ENCODE results near the gene RHOT2.
A peak's percentile ranks its signal among the peaks of the same experiment; 100 is the strongest.

The RHOT2 gene

DNA sequence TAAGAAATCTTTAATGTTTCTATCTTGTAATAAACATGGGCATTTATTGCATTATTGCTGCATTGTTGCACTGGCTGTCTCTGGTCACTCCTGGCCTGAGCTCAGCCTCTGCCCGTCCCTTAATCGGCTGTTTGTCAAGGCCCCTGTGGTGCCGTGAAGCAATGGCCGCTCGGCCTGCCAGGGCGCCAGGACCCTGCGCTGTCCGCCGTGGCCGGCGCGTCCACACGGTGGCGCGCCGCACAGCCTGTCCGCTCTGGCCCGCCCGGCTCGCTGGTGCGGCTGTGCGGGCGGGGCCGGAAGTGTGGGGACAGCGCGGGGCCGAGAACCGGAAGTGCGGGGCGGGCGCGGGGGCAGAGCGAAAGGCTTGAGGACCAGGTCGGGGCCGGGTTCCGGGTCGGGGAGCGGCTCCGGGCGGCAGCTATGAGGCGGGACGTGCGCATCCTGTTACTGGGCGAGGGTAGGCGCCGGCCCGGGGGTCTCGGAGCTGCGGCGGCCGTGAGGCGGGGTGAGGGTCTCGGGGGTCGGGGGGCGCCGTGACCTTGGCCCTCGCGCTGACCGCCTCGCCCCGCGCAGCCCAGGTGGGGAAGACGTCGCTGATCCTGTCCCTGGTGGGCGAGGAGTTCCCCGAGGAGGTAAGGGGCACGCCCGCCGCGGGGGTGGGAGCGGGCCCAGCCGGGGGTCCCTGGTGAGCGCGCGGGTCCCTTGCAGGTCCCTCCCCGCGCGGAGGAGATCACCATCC, at the start of gene RHOT2:
TSS of gene RHOT2 (plus strand) at position 353 of the 739 bp plus-strand sequence. CDS start at position 421, 68 bp downstream.
- peak; percentile 84 for DNase-seq (ENCODE audit: low read depth, low spot score)

DNA sequence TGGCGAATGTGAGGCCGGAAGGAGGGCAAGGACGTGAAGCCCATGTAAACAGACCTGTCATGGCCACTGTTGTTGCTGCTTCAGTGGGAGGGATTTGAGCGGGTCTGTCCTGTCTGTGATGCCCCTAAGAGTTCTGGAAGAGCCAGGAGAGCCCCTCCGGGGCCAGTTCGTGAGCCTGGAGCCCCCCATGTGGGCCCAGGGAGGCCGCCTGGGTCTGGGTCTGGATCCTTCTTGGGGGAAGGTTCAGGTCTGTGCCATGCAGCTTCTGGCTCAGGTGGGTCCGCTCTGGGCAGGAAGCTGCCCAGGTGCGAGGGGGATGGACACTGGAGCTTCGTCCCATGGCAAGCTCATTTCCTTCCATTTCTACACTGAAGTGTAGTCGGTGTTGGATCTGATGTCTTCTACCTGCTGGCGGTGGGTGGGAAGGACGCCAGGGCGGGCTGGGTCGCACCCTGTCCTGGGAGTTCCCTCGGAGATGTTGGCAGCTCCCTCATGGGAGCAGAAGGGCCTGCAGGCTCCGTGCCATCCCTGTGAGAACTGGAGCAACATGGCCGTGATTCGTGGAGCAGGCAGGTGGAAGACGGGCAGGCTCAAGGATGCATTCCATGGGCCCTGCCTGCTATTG, 48.3 kb upstream of the RHOT2 start:
- DNase-seq (ENCODE audit: low read depth, low spot score), result no peak

DNA sequence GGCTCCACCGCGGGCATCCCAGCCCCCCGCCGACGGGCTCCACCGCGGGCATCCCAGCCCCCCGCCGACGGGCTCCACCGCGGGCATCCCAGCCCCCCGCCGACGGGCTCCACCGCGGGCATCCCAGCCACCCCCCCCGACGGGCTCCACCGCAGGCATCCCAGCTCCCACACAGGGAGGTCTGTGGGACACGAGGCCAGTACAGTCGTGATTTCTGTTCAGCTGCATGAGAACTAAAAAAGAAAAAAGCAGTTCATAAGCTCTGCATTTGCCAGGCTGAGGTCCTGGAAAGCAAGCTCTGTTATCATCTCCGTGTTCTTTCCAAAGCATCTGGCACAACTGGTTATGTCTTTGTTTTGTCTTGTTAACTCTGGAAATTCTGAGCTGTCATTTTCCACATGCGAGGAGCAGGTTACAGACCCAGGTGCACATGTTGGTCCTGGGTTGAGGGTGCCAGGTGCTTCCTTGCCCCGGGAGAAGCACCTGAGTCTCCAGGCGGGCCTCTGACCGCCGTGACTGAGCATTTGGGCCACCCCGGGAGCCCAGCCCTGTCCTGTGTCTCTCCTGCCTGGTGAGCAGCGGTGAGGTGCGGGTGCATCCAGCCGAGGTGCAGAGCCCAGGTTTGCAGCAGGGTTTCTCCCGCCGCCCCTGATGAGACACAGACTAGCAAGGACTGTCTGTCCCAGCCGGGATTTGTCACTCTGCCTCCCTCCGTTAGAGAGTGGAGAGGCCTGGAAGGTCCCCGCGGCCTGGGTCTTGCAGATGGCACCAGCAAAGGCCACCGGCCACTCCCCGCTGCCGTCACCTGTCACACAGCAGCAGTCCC, 47.0 kb upstream of the RHOT2 start:
- no peak for DNase-seq (ENCODE audit: low read depth, low spot score)

DNA sequence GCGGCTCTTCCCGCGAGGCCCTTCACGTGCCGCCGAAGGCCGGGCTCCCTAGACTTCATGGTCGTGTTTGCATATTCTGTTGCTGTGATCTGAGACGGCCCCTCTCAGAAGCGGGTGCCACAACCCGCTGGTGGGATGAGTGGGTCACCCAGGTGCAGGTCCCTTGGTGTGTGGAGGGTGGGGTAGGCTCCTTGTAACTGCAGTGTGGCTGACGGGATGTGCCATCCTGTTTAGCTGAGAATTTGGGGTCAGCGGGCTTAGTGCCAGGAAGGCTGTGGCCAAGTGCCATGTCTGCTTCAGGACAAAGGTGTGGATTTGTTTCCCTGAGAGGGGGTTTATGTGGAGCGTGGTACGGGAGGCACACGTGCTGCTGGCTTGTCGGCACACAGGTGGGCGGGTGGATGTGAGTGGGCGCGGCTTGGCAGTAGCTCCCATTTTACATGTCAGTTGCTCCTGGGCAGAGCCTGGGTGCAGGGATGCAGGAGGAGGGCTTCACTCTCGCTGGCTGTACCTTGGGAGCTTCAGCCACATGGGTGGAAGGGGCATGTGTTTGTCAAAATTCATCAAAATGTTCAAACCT, 46.3 kb upstream of the RHOT2 start:
- DNase-seq (ENCODE audit: low read depth, low spot score), result no peak

DNA sequence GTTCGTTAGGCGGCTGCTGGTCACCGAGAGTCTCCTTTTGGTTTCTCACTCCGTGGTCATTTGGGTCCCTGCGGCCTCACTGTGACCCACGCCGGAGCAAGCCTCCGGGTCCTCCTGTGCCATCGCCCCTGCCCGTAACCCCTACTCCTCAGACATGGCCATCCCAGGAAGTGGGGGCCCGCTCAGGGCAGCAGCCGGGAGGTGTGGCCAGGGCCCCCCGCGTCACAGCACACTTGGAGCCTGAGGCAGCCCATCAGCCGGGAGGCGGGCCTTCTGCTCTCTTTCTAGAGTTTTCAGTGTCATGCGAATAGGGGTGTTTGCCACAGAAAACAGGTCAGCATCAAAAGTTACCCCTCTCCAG, 45.0 kb upstream of the RHOT2 start:
- no peak for DNase-seq (ENCODE audit: low read depth, low spot score)

DNA sequence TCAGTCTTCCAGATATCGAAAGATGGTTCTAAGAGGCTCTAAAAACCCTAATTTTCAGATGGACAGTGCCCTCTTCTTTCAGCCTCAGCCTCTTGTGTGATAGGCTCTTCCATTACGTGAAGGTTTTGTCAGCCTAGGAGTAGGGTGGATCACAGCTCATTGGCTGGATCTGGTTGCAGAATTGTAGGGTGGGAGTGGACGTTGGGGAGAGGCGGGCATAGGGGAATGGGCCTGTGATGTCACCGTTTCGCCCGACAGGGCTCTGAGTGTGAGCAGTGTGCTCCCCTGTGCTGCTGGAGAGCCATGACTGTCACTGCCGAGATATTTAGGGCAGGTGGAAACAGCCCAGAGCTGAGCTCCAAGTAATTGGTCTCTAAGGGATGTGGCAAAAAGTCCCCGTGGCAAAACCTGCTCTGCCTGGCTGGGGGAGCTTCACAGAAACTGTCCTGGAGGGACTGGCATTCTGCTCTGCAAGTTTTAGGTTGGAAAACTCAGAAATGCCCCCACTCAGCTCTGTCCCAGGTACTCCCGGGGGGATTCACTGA, 43.3 kb upstream of the RHOT2 start:
- DNase-seq (ENCODE audit: low read depth, low spot score), result no peak

DNA sequence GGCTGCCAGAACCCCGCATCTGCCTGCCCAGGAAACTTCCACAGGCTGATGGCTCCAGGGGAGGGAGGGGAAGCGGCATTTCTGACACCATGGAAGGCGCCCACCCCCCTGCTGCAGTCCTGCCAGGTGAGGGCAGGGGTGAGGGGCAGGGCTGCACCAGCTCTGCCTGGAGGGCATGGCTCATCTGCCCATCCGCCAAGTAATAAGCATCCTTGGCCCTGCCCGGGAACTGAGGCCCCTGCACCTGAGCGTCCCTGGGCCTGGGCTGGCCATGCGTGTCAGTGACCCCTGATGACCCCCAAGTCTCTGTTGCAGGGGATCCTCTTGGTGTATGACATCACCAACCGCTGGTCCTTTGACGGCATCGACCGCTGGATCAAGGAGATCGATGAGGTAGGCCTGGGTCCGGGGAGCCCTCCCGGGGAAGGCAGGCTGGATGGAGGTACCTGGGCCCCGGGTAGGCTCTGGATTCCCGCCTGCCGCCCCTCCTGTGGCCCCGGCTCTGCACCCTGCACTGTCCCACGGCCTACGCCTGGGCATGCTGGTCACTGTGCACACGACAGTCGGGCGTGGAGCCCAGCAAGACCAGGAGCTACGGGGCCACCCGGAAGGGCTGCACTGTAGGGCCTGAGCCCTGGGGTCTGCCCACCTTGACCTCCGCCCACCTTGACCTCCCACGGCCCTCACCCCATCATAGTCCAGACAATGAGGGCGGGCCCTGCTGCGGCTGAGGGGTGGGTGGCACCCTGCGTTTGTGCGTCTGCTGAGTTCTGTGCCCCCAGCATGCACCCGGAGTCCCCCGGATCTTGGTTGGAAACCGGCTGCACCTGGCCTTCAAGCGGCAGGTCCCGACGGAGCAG, 42.6 kb upstream of the RHOT2 start:
- no peak for DNase-seq (ENCODE audit: low read depth, low spot score)

DNA sequence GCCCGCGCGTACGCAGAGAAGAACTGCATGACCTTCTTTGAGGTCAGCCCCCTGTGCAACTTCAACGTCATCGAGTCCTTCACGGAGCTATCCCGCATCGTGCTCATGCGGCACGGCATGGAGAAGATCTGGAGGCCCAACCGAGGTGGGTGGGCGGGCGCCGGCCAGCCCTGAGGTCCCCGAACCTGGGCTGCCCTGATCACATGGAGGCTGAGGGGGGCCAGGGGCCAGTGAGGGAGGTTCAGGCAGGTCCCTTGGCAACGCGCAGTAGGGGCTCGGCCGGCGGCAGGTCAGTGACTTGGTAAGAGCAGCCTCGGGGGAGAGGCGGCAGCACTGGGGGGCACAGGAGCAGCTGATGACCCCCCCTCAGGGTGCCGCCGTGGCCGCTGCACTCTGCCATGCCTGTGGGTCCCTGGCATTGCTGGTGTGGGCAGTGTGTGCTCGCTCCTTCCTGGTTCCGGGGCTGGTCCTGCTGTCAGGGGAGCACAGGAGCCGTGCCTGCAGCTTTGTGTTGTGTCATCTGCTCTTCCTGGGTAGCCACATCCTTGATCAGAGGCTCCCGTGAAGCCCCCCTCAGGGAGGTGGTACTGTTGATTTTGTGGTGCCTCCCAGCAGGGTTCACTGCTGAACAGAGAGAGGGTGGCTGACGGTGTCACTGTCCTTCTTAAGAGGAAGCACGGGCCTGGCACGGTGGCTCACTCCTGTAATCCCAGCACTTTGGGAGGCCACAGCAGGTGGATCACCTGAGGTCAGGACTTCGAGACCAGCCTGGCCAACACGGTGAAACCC, 41.8 kb upstream of the RHOT2 start:
- DNase-seq (ENCODE audit: low read depth, low spot score), result no peak

DNA sequence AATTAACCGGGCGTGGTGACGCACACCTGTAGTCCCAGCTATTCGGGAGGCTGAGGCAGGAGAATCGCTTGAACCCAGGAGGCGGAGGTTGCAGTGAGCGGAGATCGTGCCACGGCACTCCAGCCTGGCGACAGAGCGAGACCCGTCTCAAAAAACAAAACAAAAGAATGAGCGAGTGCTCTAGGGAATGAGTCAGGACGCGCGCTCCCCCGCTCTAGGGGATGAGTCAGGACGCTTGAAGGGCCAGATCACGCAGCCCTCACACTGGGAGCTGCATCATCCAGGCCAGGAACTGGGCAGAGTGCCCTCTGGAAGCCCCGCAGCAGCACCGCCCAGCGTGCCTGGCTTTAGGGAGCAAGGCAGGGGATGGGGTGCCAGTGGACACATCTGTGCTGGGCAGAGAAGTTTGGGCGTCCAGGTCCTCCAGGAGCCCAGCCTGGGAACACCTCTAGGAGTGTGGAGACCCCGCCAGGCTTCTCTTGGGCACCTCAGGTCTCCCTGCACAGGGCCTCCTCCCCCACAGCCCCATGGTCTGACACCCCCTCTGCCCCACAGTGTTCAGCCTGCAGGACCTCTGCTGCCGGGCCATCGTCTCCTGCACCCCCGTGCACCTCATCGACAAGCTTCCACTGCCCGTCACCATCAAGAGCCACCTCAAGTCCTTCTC, 41.0 kb upstream of the RHOT2 start:
- DNase-seq (ENCODE audit: low read depth, low spot score), result no peak

DNA sequence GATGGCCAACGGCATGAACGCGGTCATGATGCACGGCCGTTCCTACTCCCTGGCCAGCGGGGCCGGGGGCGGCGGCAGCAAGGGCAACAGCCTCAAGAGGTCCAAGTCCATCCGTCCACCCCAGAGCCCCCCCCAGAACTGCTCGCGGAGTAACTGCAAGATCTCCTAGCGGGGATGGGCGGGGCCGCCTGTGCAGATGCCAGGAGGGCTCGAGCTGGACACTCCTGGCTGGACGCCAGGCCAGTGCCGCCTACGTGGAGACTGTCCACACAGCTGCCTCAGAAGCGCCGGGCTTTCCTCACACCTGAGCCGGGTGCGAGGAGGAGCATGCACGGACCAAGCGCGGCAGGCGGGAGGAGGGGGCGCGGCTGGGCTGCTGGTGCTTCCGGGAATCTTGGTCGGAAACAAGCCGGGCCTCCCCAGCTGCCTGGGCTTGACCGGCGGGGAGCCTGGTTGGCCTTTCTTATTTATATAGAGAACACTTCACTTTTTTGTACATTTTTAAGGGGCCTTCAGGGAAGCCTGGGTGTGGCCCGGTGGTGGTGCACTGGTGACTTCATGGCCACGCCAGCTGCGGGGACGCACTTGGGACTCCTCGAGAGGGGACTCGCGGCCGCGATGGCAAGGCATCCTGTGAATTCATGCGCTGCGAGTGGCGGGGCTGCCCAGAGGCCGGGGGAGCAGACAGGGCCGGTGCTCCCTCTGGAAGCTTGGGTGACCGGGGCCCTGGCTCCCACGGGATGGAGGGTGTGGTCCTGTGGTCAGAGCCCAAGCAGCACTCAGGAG, 40.3 kb upstream of the RHOT2 start:
- no peak for DNase-seq (ENCODE audit: low read depth, low spot score)

DNA sequence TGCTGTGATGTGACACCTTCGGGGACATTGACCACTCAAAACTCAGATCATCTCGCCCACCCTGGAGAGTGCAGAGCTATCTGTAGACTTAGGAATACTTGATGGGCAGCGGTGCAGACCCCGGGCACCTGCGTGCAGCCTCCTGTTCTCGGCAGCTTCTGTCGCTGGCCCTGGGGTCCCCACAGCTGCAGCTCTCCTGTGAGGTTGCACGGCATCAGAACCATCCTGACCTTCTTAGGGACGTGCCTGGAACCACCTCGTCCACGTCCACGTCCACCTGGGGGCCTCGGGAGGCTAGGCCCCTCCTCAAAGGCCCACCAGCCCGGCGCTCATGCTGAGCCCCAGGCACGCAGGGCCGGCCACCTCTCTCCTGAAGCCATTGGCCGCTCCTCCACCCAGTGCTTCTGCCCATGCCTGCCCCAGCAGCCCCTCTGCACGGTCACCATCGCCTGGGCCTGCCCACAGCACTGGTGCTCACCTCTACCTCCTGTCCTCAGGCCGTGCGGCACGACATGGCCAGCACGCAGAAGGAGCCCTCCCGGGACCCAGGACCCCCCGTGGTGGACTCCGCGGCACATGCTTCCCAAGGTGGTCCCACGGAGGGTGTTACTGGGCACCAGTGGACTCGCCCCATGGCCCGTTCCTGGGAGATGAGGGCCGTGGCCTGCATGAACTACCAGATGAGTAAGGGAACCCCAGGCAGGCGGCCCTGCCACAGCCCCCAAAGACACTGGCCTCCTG, 39.4 kb upstream of the RHOT2 start:
- no peak for DNase-seq (ENCODE audit: low read depth, low spot score)

DNA sequence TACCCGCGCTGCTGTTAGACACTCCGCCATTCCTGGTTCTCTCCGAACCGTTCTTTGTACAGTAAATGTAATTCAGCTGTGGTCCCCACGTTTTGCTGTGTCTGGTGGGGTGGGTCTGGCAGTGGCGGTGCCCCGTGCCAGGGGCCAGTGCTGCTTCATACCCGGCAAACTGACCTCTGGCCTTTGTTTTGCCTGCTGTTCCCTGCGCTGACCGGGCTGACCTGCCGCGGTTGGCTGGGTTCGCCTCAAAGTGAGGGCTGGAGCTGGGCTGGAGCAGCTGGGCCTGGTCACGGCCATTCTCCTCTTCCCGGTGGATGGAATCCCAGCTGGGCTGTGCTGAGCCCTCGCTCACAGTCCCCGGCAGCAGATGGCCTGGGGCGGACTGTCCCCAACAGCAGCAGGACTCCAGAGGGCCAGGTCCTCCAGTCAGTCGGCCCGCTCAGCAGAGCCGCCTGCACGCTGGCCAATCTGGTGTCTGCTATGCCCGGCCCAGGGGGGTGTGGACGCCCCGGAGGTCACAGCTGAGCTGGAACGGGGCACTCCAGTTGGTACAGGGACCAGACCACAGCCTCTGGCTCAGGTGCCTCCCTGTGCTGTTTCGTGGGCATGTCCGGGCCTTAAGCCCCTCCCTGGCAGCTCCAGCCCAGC, 38.6 kb upstream of the RHOT2 start:
- DNase-seq (ENCODE audit: low read depth, low spot score), result no peak

DNA sequence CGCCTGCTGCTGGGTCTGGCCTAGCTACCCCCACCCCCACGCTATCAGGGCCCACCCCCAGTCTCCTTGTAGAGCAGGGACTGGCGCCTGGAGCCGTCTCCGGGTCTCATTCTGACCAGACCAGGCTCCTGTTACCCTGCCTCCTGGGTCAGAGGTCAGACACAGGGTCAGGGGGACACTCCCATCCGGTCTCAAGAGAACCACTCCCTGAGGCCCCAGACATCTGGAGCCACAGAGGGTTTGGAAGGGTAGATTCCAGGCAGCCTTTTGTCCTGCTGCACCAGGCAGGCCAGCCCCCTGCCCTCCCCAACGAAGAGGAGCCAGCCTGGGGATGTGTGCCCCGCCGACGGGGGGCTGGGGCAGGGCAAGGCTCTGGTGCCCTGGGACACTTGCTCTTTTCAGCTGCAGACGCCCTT, 38.1 kb upstream of the RHOT2 start:
- DNase-seq (ENCODE audit: low read depth, low spot score), result no peak

DNA sequence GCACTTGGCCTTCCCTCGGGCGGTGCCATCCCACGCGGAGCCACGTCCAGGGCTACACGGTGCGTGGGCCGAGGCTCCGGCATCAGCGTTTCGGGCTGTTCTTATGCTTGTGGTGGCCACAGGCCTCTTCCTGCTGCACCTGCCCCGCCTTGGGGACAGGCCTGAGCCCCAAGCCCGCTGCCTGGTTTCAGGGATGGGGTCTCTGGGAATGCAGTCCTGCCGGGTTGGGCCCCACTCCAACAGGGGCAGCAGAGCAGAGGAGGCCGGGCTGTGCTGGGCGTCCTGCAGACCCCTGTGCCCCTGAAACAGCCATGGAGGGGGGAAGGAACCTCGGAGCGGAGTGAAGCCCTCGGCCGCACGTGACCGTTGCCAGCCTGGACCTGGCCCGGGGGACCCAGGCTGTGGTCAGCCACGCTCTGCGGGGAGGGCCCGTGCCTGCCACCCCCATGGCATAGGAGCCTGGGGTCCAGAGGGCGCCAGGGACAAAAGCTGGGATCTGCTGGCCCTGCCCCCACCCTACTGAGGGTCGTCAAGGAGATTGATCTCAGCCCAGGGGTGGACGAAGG, 37.6 kb upstream of the RHOT2 start:
- DNase-seq (ENCODE audit: low read depth, low spot score), result no peak

DNA sequence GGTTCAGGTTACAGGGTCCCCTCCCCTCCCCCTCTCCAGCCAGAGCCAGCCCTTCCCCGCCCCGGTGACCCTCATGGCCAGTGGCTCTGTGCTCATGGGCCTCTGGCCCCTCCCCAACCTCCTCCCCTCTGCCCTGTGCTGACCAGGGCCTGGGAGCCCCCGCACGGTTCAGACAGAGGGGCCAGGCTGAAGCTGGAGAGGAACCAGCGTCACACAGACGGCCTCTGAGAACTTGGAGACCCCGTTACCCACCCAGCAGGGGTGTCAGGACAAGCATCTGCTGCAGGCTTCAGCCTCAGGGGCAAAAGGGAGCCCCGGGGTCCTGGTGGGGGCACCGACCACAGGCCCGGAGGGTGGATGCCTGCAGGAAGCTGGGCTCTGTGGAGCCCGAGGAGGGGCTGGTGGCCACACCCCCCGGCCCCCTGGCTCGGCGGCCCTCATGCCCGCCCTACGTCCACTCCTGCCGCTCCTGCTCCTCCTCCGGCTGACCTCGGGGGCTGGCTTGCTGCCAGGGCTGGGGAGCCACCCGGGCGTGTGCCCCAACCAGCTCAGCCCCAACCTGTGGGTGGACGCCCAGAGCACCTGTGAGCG, 37.0 kb upstream of the RHOT2 start, which contains the start of gene WFIKKN1:
TSS of gene WFIKKN1 (plus strand) at position 171 of the 591 bp plus-strand sequence. CDS start at position 440, 269 bp downstream.
- DNase-seq (ENCODE audit: low read depth, low spot score), result no peak

DNA sequence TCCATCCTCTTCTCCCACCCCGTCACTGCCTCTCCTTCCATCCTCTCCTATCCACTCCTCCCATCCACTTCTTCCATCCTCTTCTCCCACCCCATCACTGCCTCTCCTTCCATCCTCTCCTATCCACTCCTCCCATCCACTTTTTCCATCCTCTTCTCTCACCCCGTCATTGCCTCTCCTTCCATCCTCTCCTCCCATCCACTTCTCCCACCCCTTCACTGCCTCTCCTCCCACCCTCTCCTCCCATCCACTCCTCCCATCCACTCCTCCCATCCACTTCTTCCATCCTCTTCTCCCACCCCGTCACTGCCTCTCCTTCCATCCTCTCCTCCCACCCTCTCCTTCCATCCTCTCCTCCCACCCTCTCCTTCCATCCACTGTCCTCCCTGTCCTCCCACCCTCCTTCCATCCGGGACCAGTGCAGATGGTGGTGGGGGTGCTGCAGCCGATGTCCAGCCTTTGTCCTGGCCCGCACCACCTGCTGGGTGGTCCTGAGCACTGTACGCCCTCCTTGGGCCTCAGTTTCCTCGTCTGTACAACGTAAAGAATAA, 36.0 kb upstream of the RHOT2 start:
- no peak for DNase-seq (ENCODE audit: low read depth, low spot score)
